Measurements from ENCODE around the gene SWT1.

DNA sequence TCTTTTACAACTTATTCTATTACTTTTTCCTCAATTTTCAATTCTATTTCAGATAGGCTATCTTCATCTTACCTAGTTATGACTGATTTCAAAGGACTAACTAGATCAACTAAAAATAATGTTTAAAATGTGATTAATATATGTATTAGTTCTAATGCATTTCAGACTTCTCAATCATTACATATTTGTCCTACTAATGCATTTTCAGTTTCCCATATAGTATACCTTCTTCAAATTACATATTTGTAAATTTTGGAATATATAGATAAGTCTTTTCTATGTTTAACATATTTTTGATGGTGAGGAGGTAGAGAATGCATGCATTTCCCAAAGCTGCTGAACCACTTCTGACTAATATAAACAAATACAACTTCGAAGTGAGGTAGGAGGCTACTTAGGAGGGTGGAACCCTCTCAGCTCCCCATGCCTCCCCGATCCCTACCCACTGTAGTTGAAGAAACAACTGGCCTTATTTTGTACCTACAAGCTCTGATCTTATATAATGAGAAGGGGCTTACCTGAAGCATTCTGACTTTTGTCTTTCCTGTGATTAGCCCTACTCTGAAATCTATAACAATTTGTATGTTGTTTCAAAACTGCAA is 2.0 kb upstream of the SWT1 start:
- TF ChIP-seq, protein P1, sequence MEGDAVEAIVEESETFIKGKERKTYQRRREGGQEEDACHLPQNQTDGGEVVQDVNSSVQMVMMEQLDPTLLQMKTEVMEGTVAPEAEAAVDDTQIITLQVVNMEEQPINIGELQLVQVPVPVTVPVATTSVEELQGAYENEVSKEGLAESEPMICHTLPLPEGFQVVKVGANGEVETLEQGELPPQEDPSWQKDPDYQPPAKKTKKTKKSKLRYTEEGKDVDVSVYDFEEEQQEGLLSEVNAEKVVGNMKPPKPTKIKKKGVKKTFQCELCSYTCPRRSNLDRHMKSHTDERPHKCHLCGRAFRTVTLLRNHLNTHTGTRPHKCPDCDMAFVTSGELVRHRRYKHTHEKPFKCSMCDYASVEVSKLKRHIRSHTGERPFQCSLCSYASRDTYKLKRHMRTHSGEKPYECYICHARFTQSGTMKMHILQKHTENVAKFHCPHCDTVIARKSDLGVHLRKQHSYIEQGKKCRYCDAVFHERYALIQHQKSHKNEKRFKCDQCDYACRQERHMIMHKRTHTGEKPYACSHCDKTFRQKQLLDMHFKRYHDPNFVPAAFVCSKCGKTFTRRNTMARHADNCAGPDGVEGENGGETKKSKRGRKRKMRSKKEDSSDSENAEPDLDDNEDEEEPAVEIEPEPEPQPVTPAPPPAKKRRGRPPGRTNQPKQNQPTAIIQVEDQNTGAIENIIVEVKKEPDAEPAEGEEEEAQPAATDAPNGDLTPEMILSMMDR (conservative IDR thresholded peaks at IDR 0.05): no peak
- TF ChIP-seq ZFX (IDR thresholded peaks at IDR 0.05): no peak
